GM12878 (cell line): ENCODE data around the gene ZNF22. TPM values are rescaled to one million over a fixed set of nuclear protein-coding genes. Genes with fewer than 3 reads are reported as not detected.

Source experiments
- ATAC-seq: fragments of 200-7000 bp; cut with Tn5 transposase; 3 replicates; pipeline ENCODE4 v1.9.1; 2020; ENCODE audit warnings: mild to moderate bottlenecking, moderate library complexity
- BruUV-seq: library from RNA; stranded (reverse); fragments of 400-500 nt; replicated peaks from 2 replicates; lab custom pipeline; 2021; lab: Mats Ljungman, UMichigan
- CTCF ChIA-PET: fragments of 300-600 bp; sonication (Branson Sonifier 250); formaldehyde crosslinking; extraction: SDS; loops from one replicate; lab custom pipeline; 2021; ENCODE audit warnings: inconsistent platforms; lab: Yijun Ruan, JAX
- POLR2A ChIA-PET: fragments of 350-600 bp; formaldehyde crosslinking; extraction: SDS; loops from one replicate; lab custom pipeline; 2021; ENCODE audit warnings: inconsistent platforms; lab: Charles Lee
- RAD21 ChIA-PET: fragments of 300-600 bp; sonication (Branson Sonifier 250); formaldehyde crosslinking; loops from one replicate; lab custom pipeline; 2023; ENCODE audit warnings: antibody characterized with exemption; ENCODE audit not compliant: unreplicated experiment; lab: Charles Lee
- SMC1A ChIA-PET: fragments of 300-600 bp; sonication (Branson Sonifier 250); formaldehyde crosslinking; loops from one replicate; lab custom pipeline; 2023; ENCODE audit not compliant: unreplicated experiment, uncharacterized antibody; lab: Charles Lee
- DNase-seq: peaks from one replicate; pipeline ENCODE4 v3.0.0-alpha.2; 2011; ENCODE audit warnings: low read depth, low spot score
- FAIRE-seq: peaks from 3 replicates; lab custom pipeline; 2011; peaks lifted over from hg19 to GRCh38; lab: Jason Lieb, UNC
- H2AFZ ChIP-seq: 2 replicates; pipeline ENCODE4 v1.6.0; 2011; ENCODE audit warnings: low read depth, low read length, control low read depth; ENCODE audit not compliant: control insufficient read depth
- H3K27ac ChIP-seq: 2 replicates; pipeline ENCODE4 v1.5.1; 2011; ENCODE audit warnings: control low read depth; ENCODE audit not compliant: control insufficient read depth, insufficient read depth
- H3K27me3 ChIP-seq, 2 experiments: replicated peaks in 1 of 2; 2 replicates each; pipeline versions ENCODE4 v1.6.0 to v1.6.1; 2011; ENCODE audit warnings: low read length in 1 of 2; ENCODE audit not compliant: control insufficient read depth in 2 of 2, insufficient read depth in 2 of 2
- H3K36me3 ChIP-seq, 2 experiments: 2 replicates each; pipeline ENCODE4 v1.5.1; 2011; ENCODE audit warnings: low read length in 1 of 2; ENCODE audit not compliant: control insufficient read depth in 2 of 2, insufficient read depth in 2 of 2
- H3K4me1 ChIP-seq: 2 replicates; pipeline ENCODE4 v1.6.1; 2011; ENCODE audit warnings: mild to moderate bottlenecking, low read length, moderate library complexity, mixed read lengths; ENCODE audit not compliant: control insufficient read depth, insufficient read depth
- H3K4me2 ChIP-seq: 2 replicates; pipeline ENCODE4 v1.6.0; 2011; ENCODE audit warnings: control low read depth; ENCODE audit not compliant: control insufficient read depth, insufficient read depth
- H3K4me3 ChIP-seq: fragments of 200-600 bp; sonication (generic); 2 replicates; pipeline ENCODE4 v1.5.1; 2016
- H3K79me2 ChIP-seq: 2 replicates; pipeline ENCODE4 v1.6.0; 2011; ENCODE audit warnings: low read length; ENCODE audit not compliant: control insufficient read depth, insufficient read depth
- H3K9ac ChIP-seq: 2 replicates; pipeline ENCODE4 v1.8.0; 2011; ENCODE audit warnings: low read length, control low read depth, mixed read lengths; ENCODE audit not compliant: control insufficient read depth, insufficient read depth
- H3K9me3 ChIP-seq: replicated peaks from 3 replicates; pipeline ENCODE4 v1.5.1; 2011; ENCODE audit warnings: mild to moderate bottlenecking, low read length; ENCODE audit not compliant: control insufficient read depth, insufficient read depth
- H4K20me1 ChIP-seq: 2 replicates; pipeline ENCODE4 v1.6.0; 2011; ENCODE audit not compliant: control insufficient read depth, insufficient read depth
- CTCF ChIP-seq, 3 experiments: IDR thresholded peaks in 2 of 3; conservative IDR thresholded peaks in 1 of 3; 2 replicates each; pipeline ENCODE4 v1.5.1; 2011; ENCODE audit warnings: low read depth in 3 of 3, low read length in 3 of 3, mild to moderate bottlenecking in 3 of 3, control low read depth in 2 of 3, moderate library complexity in 2 of 3, inconsistent platforms in 1 of 3, mixed read lengths in 1 of 3; ENCODE audit not compliant: control insufficient read depth in 2 of 3, insufficient read depth in 1 of 3; ENCODE audit errors: extremely low read depth in 1 of 3
- CUX1 ChIP-seq: IDR thresholded peaks from 2 replicates; pipeline ENCODE4 v1.6.1; 2012; ENCODE audit warnings: improper control_type of control experiment, low read depth, low read length; ENCODE audit not compliant: insufficient replicate concordance
- FOXM1 ChIP-seq: IDR thresholded peaks from 2 replicates; pipeline ENCODE4 v1.6.1; 2012; ENCODE audit warnings: low read depth, mild to moderate bottlenecking, inconsistent platforms, low read length, moderate library complexity
- IKZF2 ChIP-seq, 2 experiments: fragments of 450-650 bp; IDR thresholded peaks; 2 replicates each; pipeline ENCODE4 v1.6.1; 2017; ENCODE audit warnings: mild to moderate bottlenecking in 2 of 2, moderate library complexity in 2 of 2
- RAD21 ChIP-seq: IDR thresholded peaks from 2 replicates; pipeline ENCODE4 v1.6.1; 2011; ENCODE audit warnings: mild to moderate bottlenecking, low read depth, low read length, moderate library complexity; ENCODE audit not compliant: insufficient read depth
- SMC3 ChIP-seq: IDR thresholded peaks from 2 replicates; pipeline ENCODE4 v1.6.1; 2011; ENCODE audit warnings: low read length, improper control_type of control experiment, borderline replicate concordance
- WGBS: methylation state at CpG from one replicate; pipeline ENCODE4 v1.1.6; 2016; ENCODE audit warnings: low lambda C conversion rate; ENCODE audit not compliant: insufficient replicate concordance, insufficient coverage; ENCODE audit errors: missing lambda C conversion rate; 5-methylcytosine and 5-hydroxymethylcytosine counted together
- in situ Hi-C: fragments of 300-500 bp; cut with MboI; formaldehyde crosslinking; loops from 9 replicates; pipeline ENCODE4 v1.14.3; 2018; ENCODE audit warnings: mixed read lengths
- intact Hi-C: fragments of 100-400 bp; cut with micrococcal nuclease; formaldehyde crosslinking; loops from one replicate; pipeline ENCODE4 v1.14.2; 2022; ENCODE audit not compliant: unreplicated experiment
- polyA plus RNA-seq, 11 experiments: library from polyadenylated mRNA; depleted of rRNA in 4 of 11; unstranded in 6 of 11; stranded (reverse) in 5 of 11; fragments of >200 nt; fragmentation: Nextera tagmentation in 4 of 11; fragmentation: Illumina TruSeq in 1 of 11; extraction: Ambion mirVana in 4 of 11; extraction: Trizol in 1 of 11; gene quantifications; 1 replicate in 1 of 11; 2 replicates in 10 of 11; pipeline versions ENCODE4 v1.2.1 to v1.2.3, GENCODE V29; 2011 to 2016; ENCODE audit warnings: inconsistent platforms in 2 of 11, missing spikeins in 2 of 11, low read depth in 1 of 11
- total RNA-seq, 4 experiments: library from RNA; depleted of rRNA in 3 of 4; stranded (reverse); fragments of >200 nt in 3 of 4; fragmentation: Illumina TruSeq in 1 of 4; extraction: Trizol in 1 of 4; gene quantifications; 2 replicates each; pipeline versions ENCODE4 v1.2.1 to v1.2.3, GENCODE V29; 2013 to 2021

Gene ZNF22
- total and polyA plus RNA-seq, 10 of the 15 experiments (the other 5 are each of a cell fraction or from before 2014, with no cell fraction given), result 31.1 to 74.4 (median 43.8) TPM

GRCh38 chr10:45008524-45009161, 7.9 kb downstream of the ZNF22 start:
- peak; percentile 35 for DNase-seq

More at GRCh38 chr10:45008524-45009161, 7.9 kb downstream of the ZNF22 start:
- Histone ChIP-seq H3K4me1 (no peaks in the 10 kb centered on the region), H3K9me3 (peaks cover 1% of the 10 kb centered on the region), H4K20me1 (no peaks in the 10 kb centered on the region), H3K27me3 (no peaks in the 10 kb centered on the region), H3K36me3 (0 out of 4 replicates have a peak, but pooled peaks cover 0 to 3% of the 10 kb centered on the region in 2 experiments), H2AFZ (no peak overlapping the region), H3K9ac (no peak overlapping the region), H3K79me2 (no peaks in the 10 kb centered on the region), H3K4me3 (no peak overlapping the region), H3K4me2 (no peak overlapping the region), H3K27ac (no peak overlapping the region)
- in situ Hi-C loops (loop anchor here (10.0 kb wide), 1 partner anchor 1016 kb away; no protein-coding TSS in a partner anchor), intact Hi-C loops (loop anchor here (2.0 to 10.0 kb wide), 3 partner anchors 76 to 946 kb away; no protein-coding TSS in a partner anchor)
- BruUV-seq, result no TSS peak
- SMC1A ChIA-PET, result interaction anchor here (0.8 to 1.4 kb wide), 2 partner anchors 47 to 227 kb away, joined by 3 to 6 read pairs; no protein-coding TSS in a partner anchor
- CTCF ChIA-PET, result interaction anchor here (0.8 to 3.4 kb wide), 4 partner anchors 76 to 226 kb away, joined by 3 to 28 read pairs (median 6); no protein-coding TSS in a partner anchor
- ATAC-seq, result peak; percentile 94
- RAD21 ChIA-PET, result interaction anchor here (0.8 to 1.7 kb wide), 3 partner anchors 75 to 226 kb away, joined by 3 to 4 read pairs (median 3); no protein-coding TSS in a partner anchor
- WGBS, result 28% methylated on average over 8 of the region's 8 CpGs
- TF ChIP-seq CUX1 (no peak), RAD21 (peak; percentile 78), CTCF (IDR thresholded peaks at IDR 0.05 in 2 of 3, conservative IDR thresholded peaks at IDR 0.05 in 1 of 3; ENCODE audit: control insufficient read depth in 2 of 3, extremely low read depth in 1 of 3, insufficient read depth in 1 of 3, low read depth in 3 of 3, low read length in 3 of 3) (peak; percentile 65 to 83 (median 80)), IKZF2 (IDR thresholded peaks at IDR 0.05) (no peak), SMC3 (peak; percentile 53; the same call in 1 of the 2 replicates), FOXM1 (0 out of 2 replicates have a peak, but pooled peaks have one; percentile 28)
- FAIRE-seq, result peak; percentile 93
- POLR2A ChIA-PET, result no interaction called here
